Measurements from ENCODE around the gene BMP7.

BMP7 gene

GRCh38 chr20:57155415-57155814 lies 111.0 kb downstream of the BMP7 start:
- H4K91ac ChIP-seq (ENCODE audit: low read length) = no peak overlapping the region
- no peak overlapping the region for H3K23ac ChIP-seq (ENCODE audit: low read length in 2 of 2)
- H3K27me3 ChIP-seq (ENCODE audit: control insufficient read depth in 1 of 2, insufficient read depth in 1 of 2, low read length in 2 of 2) = peaks cover 18 to 38% of the 10 kb centered on the region in 2 experiments
- H3K18ac ChIP-seq (ENCODE audit: low read depth in 1 of 2, low read length in 2 of 2) = no peak overlapping the region
- H2AFZ ChIP-seq (ENCODE audit: low read depth, low read length) = no peak overlapping the region
- no peak overlapping the region for H3K4me2 ChIP-seq (ENCODE audit: low read length, poor library complexity, severe bottlenecking)
- no peak overlapping the region for H2BK120ac ChIP-seq (ENCODE audit: low read depth, low read length)
- H3K4ac ChIP-seq (ENCODE audit: low read depth in 1 of 2, low read length in 2 of 2) = no peak overlapping the region
- H3K27ac ChIP-seq (ENCODE audit: low read length, poor library complexity, severe bottlenecking) = no peak overlapping the region
- 78% methylated on average over 8 of the region's 8 CpGs for WGBS
- peak overlapping the region in 1 of 2 experiments; percentile 26 for H3K4me3 ChIP-seq (ENCODE audit: insufficient read depth in 1 of 2, low read depth in 1 of 2, low read length in 2 of 2)
- no peaks in the 10 kb centered on the region for H3K36me3 ChIP-seq (ENCODE audit: control insufficient read depth in 1 of 2, insufficient read depth in 2 of 2, low read depth in 1 of 2, low read length in 2 of 2)
- no peak overlapping the region for H2BK15ac ChIP-seq (ENCODE audit: low read depth, poor library complexity, severe bottlenecking)
- H2BK12ac ChIP-seq (ENCODE audit: low read length in 2 of 2) = no peak overlapping the region
- H3K9me3 ChIP-seq (ENCODE audit: control insufficient read depth, low read length) = no peaks in the 10 kb centered on the region
- H3K79me1 ChIP-seq (replicated peaks; ENCODE audit: low read length, poor library complexity, severe bottlenecking) = no peaks in the 10 kb centered on the region
- no peak overlapping the region for H2AK5ac ChIP-seq (ENCODE audit: low read length, severe bottlenecking)
- no peak overlapping the region for H4K8ac ChIP-seq (ENCODE audit: low read length)
- DNase-seq = no peak
- H3K14ac ChIP-seq (ENCODE audit: low read length in 2 of 2) = no peak overlapping the region
- no peak overlapping the region for H3K9ac ChIP-seq (ENCODE audit: low read length)
- H2BK5ac ChIP-seq (ENCODE audit: low read depth, low read length, poor library complexity, severe bottlenecking) = no peak overlapping the region
- H3K4me1 ChIP-seq (ENCODE audit: control insufficient read depth, insufficient read depth, low read depth, low read length) = no peaks in the 10 kb centered on the region

- H3K4me3 ChIP-seq (ENCODE audit: insufficient read depth in 1 of 2, low read depth in 1 of 2, low read length in 2 of 2) = no peak overlapping the region
- no peak overlapping the region for H3K27ac ChIP-seq (ENCODE audit: low read length, poor library complexity, severe bottlenecking)
- peaks cover 19 to 39% of the 10 kb centered on the region in 2 experiments for H3K27me3 ChIP-seq (ENCODE audit: control insufficient read depth in 1 of 2, insufficient read depth in 1 of 2, low read length in 2 of 2)
- no peak overlapping the region for H2BK15ac ChIP-seq (ENCODE audit: low read depth, poor library complexity, severe bottlenecking)
- no peaks in the 10 kb centered on the region for H3K9me3 ChIP-seq (ENCODE audit: control insufficient read depth, low read length)
- no peak overlapping the region for H2AFZ ChIP-seq (ENCODE audit: low read depth, low read length)
- no peak overlapping the region for H2AK5ac ChIP-seq (ENCODE audit: low read length, severe bottlenecking)
- no peak overlapping the region for H3K23ac ChIP-seq (ENCODE audit: low read length in 2 of 2)
- no peak for DNase-seq
- H3K4me1 ChIP-seq (ENCODE audit: control insufficient read depth, insufficient read depth, low read depth, low read length) = no peaks in the 10 kb centered on the region
- H2BK5ac ChIP-seq (ENCODE audit: low read depth, low read length, poor library complexity, severe bottlenecking) = no peak overlapping the region
- H3K79me1 ChIP-seq (replicated peaks; ENCODE audit: low read length, poor library complexity, severe bottlenecking) = no peaks in the 10 kb centered on the region
- no peak overlapping the region for H4K91ac ChIP-seq (ENCODE audit: low read length)
- H4K8ac ChIP-seq (ENCODE audit: low read length) = no peak overlapping the region
- no peak overlapping the region for H3K4ac ChIP-seq (ENCODE audit: low read depth in 1 of 2, low read length in 2 of 2)
- no peak overlapping the region for H3K4me2 ChIP-seq (ENCODE audit: low read length, poor library complexity, severe bottlenecking)
- H3K9ac ChIP-seq (ENCODE audit: low read length) = no peak overlapping the region
- no peak overlapping the region for H3K14ac ChIP-seq (ENCODE audit: low read length in 2 of 2)
- H3K18ac ChIP-seq (ENCODE audit: low read depth in 1 of 2, low read length in 2 of 2) = no peak overlapping the region
- no peaks in the 10 kb centered on the region for H3K36me3 ChIP-seq (ENCODE audit: control insufficient read depth in 1 of 2, insufficient read depth in 2 of 2, low read depth in 1 of 2, low read length in 2 of 2)
- 72% methylated on average over 18 of the region's 18 CpGs for WGBS
- H2BK120ac ChIP-seq (ENCODE audit: low read depth, low read length) = no peak overlapping the region
- H2BK12ac ChIP-seq (ENCODE audit: low read length in 2 of 2) = no peak overlapping the region
These were observed 113.1 kb downstream of the BMP7 start for GRCh38 chr20:57153238-57153905.

GRCh38 chr20:57152557-57152956 lies 113.9 kb downstream of the BMP7 start:
- no peak for DNase-seq
- Histone ChIP-seq H3K9me3 (ENCODE audit: control insufficient read depth, low read length) (no peaks in the 10 kb centered on the region), H3K36me3 (ENCODE audit: control insufficient read depth in 1 of 2, insufficient read depth in 2 of 2, low read depth in 1 of 2, low read length in 2 of 2) (no peaks in the 10 kb centered on the region), H2AFZ (ENCODE audit: low read depth, low read length) (no peak overlapping the region), H2BK120ac (ENCODE audit: low read depth, low read length) (no peak overlapping the region), H3K14ac (ENCODE audit: low read length in 2 of 2) (no peak overlapping the region), H3K27ac (ENCODE audit: low read length, poor library complexity, severe bottlenecking) (no peak overlapping the region), H3K4me1 (ENCODE audit: control insufficient read depth, insufficient read depth, low read depth, low read length) (no peaks in the 10 kb centered on the region), H3K4ac (ENCODE audit: low read depth in 1 of 2, low read length in 2 of 2) (no peak overlapping the region), H3K9ac (ENCODE audit: low read length) (no peak overlapping the region), H3K23ac (ENCODE audit: low read length in 2 of 2) (no peak overlapping the region), H4K91ac (ENCODE audit: low read length) (no peak overlapping the region), H3K27me3 (ENCODE audit: control insufficient read depth in 1 of 2, insufficient read depth in 1 of 2, low read length in 2 of 2) (peaks cover 27 to 47% of the 10 kb centered on the region in 2 experiments), H4K8ac (ENCODE audit: low read length) (no peak overlapping the region), H2BK12ac (ENCODE audit: low read length in 2 of 2) (no peak overlapping the region), H3K79me1 (replicated peaks; ENCODE audit: low read length, poor library complexity, severe bottlenecking) (no peaks in the 10 kb centered on the region), H3K4me2 (ENCODE audit: low read length, poor library complexity, severe bottlenecking) (no peak overlapping the region), H3K18ac (ENCODE audit: low read depth in 1 of 2, low read length in 2 of 2) (no peak overlapping the region), H3K4me3 (ENCODE audit: insufficient read depth in 1 of 2, low read depth in 1 of 2, low read length in 2 of 2) (no peak overlapping the region), H2BK5ac (ENCODE audit: low read depth, low read length, poor library complexity, severe bottlenecking) (no peak overlapping the region), H2BK15ac (ENCODE audit: low read depth, poor library complexity, severe bottlenecking) (no peak overlapping the region), H2AK5ac (ENCODE audit: low read length, severe bottlenecking) (no peak overlapping the region)
- 93% methylated on average over 1 of the region's 2 CpGs for WGBS

GRCh38 chr20:57150559-57150958 lies 115.9 kb downstream of the BMP7 start:
- DNase-seq = no peak
- H3K9me3 ChIP-seq (ENCODE audit: control insufficient read depth, low read length) = no peaks in the 10 kb centered on the region
- WGBS = 45% methylated on average over 1 of the region's 1 CpG
- H3K4me3 ChIP-seq (ENCODE audit: insufficient read depth in 1 of 2, low read depth in 1 of 2, low read length in 2 of 2) = no peak overlapping the region
- no peaks in the 10 kb centered on the region for H3K79me1 ChIP-seq (replicated peaks; ENCODE audit: low read length, poor library complexity, severe bottlenecking)
- no peak overlapping the region for H2BK120ac ChIP-seq (ENCODE audit: low read depth, low read length)
- H3K4me1 ChIP-seq (ENCODE audit: control insufficient read depth, insufficient read depth, low read depth, low read length) = no peaks in the 10 kb centered on the region
- H2BK15ac ChIP-seq (ENCODE audit: low read depth, poor library complexity, severe bottlenecking) = no peak overlapping the region
- peaks cover 31 to 67% of the 10 kb centered on the region in 2 experiments for H3K27me3 ChIP-seq (ENCODE audit: control insufficient read depth in 1 of 2, insufficient read depth in 1 of 2, low read length in 2 of 2)
- no peak overlapping the region for H2AK5ac ChIP-seq (ENCODE audit: low read length, severe bottlenecking)
- no peak overlapping the region for H3K18ac ChIP-seq (ENCODE audit: low read depth in 1 of 2, low read length in 2 of 2)
- no peak overlapping the region for H3K4ac ChIP-seq (ENCODE audit: low read depth in 1 of 2, low read length in 2 of 2)
- no peak overlapping the region for H3K14ac ChIP-seq (ENCODE audit: low read length in 2 of 2)
- H3K4me2 ChIP-seq (ENCODE audit: low read length, poor library complexity, severe bottlenecking) = no peak overlapping the region
- no peak overlapping the region for H3K27ac ChIP-seq (ENCODE audit: low read length, poor library complexity, severe bottlenecking)
- H3K36me3 ChIP-seq (ENCODE audit: control insufficient read depth in 1 of 2, insufficient read depth in 2 of 2, low read depth in 1 of 2, low read length in 2 of 2) = no peaks in the 10 kb centered on the region
- H2BK5ac ChIP-seq (ENCODE audit: low read depth, low read length, poor library complexity, severe bottlenecking) = no peak overlapping the region
- H4K91ac ChIP-seq (ENCODE audit: low read length) = no peak overlapping the region
- H2AFZ ChIP-seq (ENCODE audit: low read depth, low read length) = no peak overlapping the region
- no peak overlapping the region for H4K8ac ChIP-seq (ENCODE audit: low read length)
- H3K23ac ChIP-seq (ENCODE audit: low read length in 2 of 2) = no peak overlapping the region
- H3K9ac ChIP-seq (ENCODE audit: low read length) = no peak overlapping the region
- H2BK12ac ChIP-seq (ENCODE audit: low read length in 2 of 2) = no peak overlapping the region
